SK-N-SH (cell line): ENCODE results near the gene ELF5. TPM values are rescaled to one million over a fixed set of nuclear protein-coding genes. Genes with fewer than 3 reads are reported as not detected.

ENCODE experiments used
- CTCF ChIA-PET: fragments of 300-600, 350-600 bp; formaldehyde crosslinking; extraction: SDS; loops from one replicate; lab custom pipeline; 2021; lab: Yijun Ruan, JAX
- POLR2A ChIA-PET: fragments of 350-600 bp; sonication (Branson Sonifier 250); formaldehyde crosslinking; extraction: SDS; loops from one replicate; lab custom pipeline; 2020; ENCODE audit warnings: antibody characterized with exemption, inconsistent platforms; lab: Yijun Ruan, JAX
- DNase-seq: peaks from one replicate; pipeline ENCODE4 v3.0.0; 2012
- H2AFZ ChIP-seq: fragments of 200-600 bp; sonication (generic); 2 replicates; pipeline ENCODE4 v1.8.1; 2016; ENCODE audit warnings: antibody characterized with exemption, mild to moderate bottlenecking, low read depth
- H3F3A ChIP-seq: fragments of 200-600 bp; sonication (generic); replicated peaks from 2 replicates; pipeline ENCODE3; 2016; ENCODE audit warnings: antibody characterized with exemption, mild to moderate bottlenecking; ENCODE audit not compliant: insufficient read depth
- H3K27ac ChIP-seq, 2 experiments: fragments of 200-500 bp in 1 of 2; fragments of 200-600 bp in 1 of 2; sonication (Bioruptor generic) in 1 of 2; sonication (generic), shearing (Covaris generic) in 1 of 2; 2 replicates each; pipeline versions ENCODE4 v1.5.1 to v1.6.1; 2014 to 2016; ENCODE audit warnings: low read depth in 2 of 2, inconsistent platforms in 1 of 2, low read length in 1 of 2, mild to moderate bottlenecking in 1 of 2, mixed read lengths in 1 of 2
- H3K27me3 ChIP-seq: fragments of 200-600 bp; sonication (generic), shearing (Covaris generic); 2 replicates; pipeline ENCODE4 v1.6.1; 2016; ENCODE audit warnings: mixed run types; ENCODE audit not compliant: insufficient read depth
- H3K36me3 ChIP-seq, 2 experiments: fragments of 200-500 bp in 1 of 2; fragments of 200-600 bp in 1 of 2; sonication (Bioruptor generic) in 1 of 2; sonication (generic) in 1 of 2; replicated peaks in 1 of 2; 2 replicates each; pipeline versions ENCODE3 to v1.5.1; 2014 to 2016; ENCODE audit warnings: low read length in 1 of 2, mild to moderate bottlenecking in 1 of 2; ENCODE audit not compliant: insufficient read depth in 2 of 2, control insufficient read depth in 1 of 2
- H3K4me1 ChIP-seq, 2 experiments: fragments of 200-500 bp in 1 of 2; fragments of 200-600 bp in 1 of 2; sonication (Bioruptor generic) in 1 of 2; sonication (generic), shearing (Covaris generic) in 1 of 2; 2 replicates each; pipeline versions ENCODE4 v1.5.1 to v1.6.1; 2014 to 2016; ENCODE audit warnings: low read depth in 1 of 2, low read length in 1 of 2, mixed run types in 1 of 2; ENCODE audit not compliant: insufficient read depth in 2 of 2, control insufficient read depth in 1 of 2
- H3K4me2 ChIP-seq: fragments of 200-600 bp; sonication (generic), shearing (Covaris generic); 2 replicates; pipeline ENCODE4 v1.6.1; 2017; ENCODE audit warnings: mixed run types
- H3K4me3 ChIP-seq, 2 experiments: fragments of 200-500 bp in 1 of 2; fragments of 200-600 bp in 1 of 2; sonication (Bioruptor generic) in 1 of 2; sonication (generic), shearing (Covaris generic) in 1 of 2; 2 replicates each; pipeline versions ENCODE4 v1.5.1 to v1.8.1; 2014 to 2016; ENCODE audit warnings: low read depth in 2 of 2, inconsistent platforms in 1 of 2, low read length in 1 of 2, mild to moderate bottlenecking in 1 of 2, mixed read lengths in 1 of 2, moderate library complexity in 1 of 2
- H3K79me2 ChIP-seq: fragments of 200-600 bp; sonication (generic); 2 replicates; pipeline ENCODE4 v1.8.1; 2017; ENCODE audit warnings: mild to moderate bottlenecking; ENCODE audit not compliant: insufficient read depth
- H3K9ac ChIP-seq: fragments of 200-600 bp; sonication (generic); 2 replicates; pipeline ENCODE4 v1.6.1; 2017; ENCODE audit warnings: mixed run types
- H3K9me2 ChIP-seq: fragments of 200-600 bp; sonication (generic); 2 replicates; pipeline ENCODE4 v1.6.1; 2017; ENCODE audit warnings: mixed run types
- H3K9me3 ChIP-seq: fragments of 200-600 bp; sonication (generic); 2 replicates; pipeline ENCODE4 v1.6.1; 2017; ENCODE audit warnings: mixed run types, mild to moderate bottlenecking, moderate library complexity
- H4K20me1 ChIP-seq: fragments of 200-600 bp; sonication (generic); 2 replicates; pipeline ENCODE4 v1.6.1; 2017; ENCODE audit warnings: mild to moderate bottlenecking, mixed run types; ENCODE audit not compliant: insufficient read depth
- CHD2 ChIP-seq: fragments of 150-350 bp; IDR thresholded peaks from 2 replicates; pipeline ENCODE4 v1.6.1; 2018; ENCODE audit warnings: low read length; ENCODE audit not compliant: partially characterized antibody
- ELF1 ChIP-seq: IDR thresholded peaks from 2 replicates; pipeline ENCODE4 v1.4.0; 2012
- EP300 ChIP-seq, 2 experiments: IDR thresholded peaks; 2 replicates each; pipeline versions ENCODE4 v1.4.0 to v1.6.1; 2012; ENCODE audit warnings: borderline replicate concordance in 1 of 2, low read depth in 1 of 2, low read length in 1 of 2
- EZH2phosphoT487 ChIP-seq: fragments of 200-600 bp; sonication (generic); IDR thresholded peaks from 2 replicates; pipeline ENCODE4 v1.6.1; 2017; ENCODE audit warnings: low read depth, mixed run types, mild to moderate bottlenecking, antibody characterized with exemption, moderate library complexity, borderline replicate concordance
- FOXM1 ChIP-seq: IDR thresholded peaks from 2 replicates; pipeline ENCODE4 v1.4.0; 2012; ENCODE audit warnings: low read depth, mild to moderate bottlenecking
- IRF3 ChIP-seq: fragments of 150-350 bp; IDR thresholded peaks from 2 replicates; pipeline ENCODE4 v1.6.1; 2016; ENCODE audit warnings: mild to moderate bottlenecking, low read depth, low read length
- JUND ChIP-seq: IDR thresholded peaks from 2 replicates; pipeline ENCODE4 v1.4.0; 2012
- NFIC ChIP-seq: IDR thresholded peaks from 2 replicates; pipeline ENCODE4 v1.4.0; 2012; ENCODE audit warnings: borderline replicate concordance
- NRF1 ChIP-seq: IDR thresholded peaks from 2 replicates; pipeline ENCODE4 v1.6.1; 2012; ENCODE audit warnings: low read depth, mild to moderate bottlenecking, low read length
- POLR2AphosphoS5 ChIP-seq: IDR thresholded peaks from 2 replicates; pipeline ENCODE4 v1.6.1; 2012; ENCODE audit warnings: low read depth, low read length
- RXRA ChIP-seq: IDR thresholded peaks from 2 replicates; pipeline ENCODE4 v1.4.0; 2012; ENCODE audit warnings: low read depth, mild to moderate bottlenecking, borderline replicate concordance
- SMC3 ChIP-seq: IDR thresholded peaks from 2 replicates; pipeline ENCODE4 v1.6.1; 2012; ENCODE audit warnings: low read depth, low read length, improper control_type of control experiment
- TAF1 ChIP-seq: IDR thresholded peaks from 2 replicates; pipeline ENCODE4 v1.6.1; 2012; ENCODE audit warnings: low read depth, mild to moderate bottlenecking, low read length, moderate library complexity, borderline replicate concordance
- TCF12 ChIP-seq: IDR thresholded peaks from 2 replicates; pipeline ENCODE4 v1.4.0; 2012
- WGBS: methylation state at CpG from one replicate; pipeline ENCODE4 v1.1.6; 2017; ENCODE audit warnings: low lambda C conversion rate; 5-methylcytosine and 5-hydroxymethylcytosine counted together
- polyA plus RNA-seq, 3 experiments: library from polyadenylated mRNA; depleted of rRNA; stranded (reverse); fragments of >200 nt; gene quantifications; 2 replicates each; pipeline ENCODE4 v1.2.3, GENCODE V29; 2012
- TF ChIP-seq, protein P1 (sequence below): IDR thresholded peaks from 2 replicates; pipeline ENCODE4 v1.4.0; 2012; ENCODE audit warnings: low read depth, borderline replicate concordance
- TF ChIP-seq, protein P2 (sequence below): IDR thresholded peaks from 2 replicates; pipeline ENCODE4 v1.6.1; 2012; ENCODE audit warnings: mild to moderate bottlenecking, low read depth, low read length, moderate library complexity

The ELF5 gene
- polyA plus RNA-seq, 1 of the 3 experiments (the other 2 are of a cell fraction) = not detected

DNA sequence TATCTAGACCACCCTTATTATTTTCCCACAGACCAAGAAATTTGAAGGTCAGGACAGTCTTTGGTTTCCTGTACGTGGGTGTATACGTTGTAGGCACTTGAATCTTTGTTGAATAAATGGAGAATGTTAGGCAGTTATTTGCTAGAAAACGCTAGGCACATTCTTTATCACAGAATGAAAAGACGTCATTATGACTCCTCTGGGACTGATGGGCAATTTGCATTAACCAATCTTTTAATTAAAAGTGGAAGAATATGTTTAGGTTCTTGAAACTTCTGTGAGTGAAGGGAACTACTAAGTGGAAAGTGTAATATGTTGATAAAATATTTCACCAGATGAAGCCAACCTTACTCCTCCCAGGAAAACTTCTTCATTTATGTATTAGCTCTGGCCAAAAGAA, 69.2 kb downstream of the ELF5 start:
- peaks cover 42% of the 10 kb centered on the region; the same call in 1 of the 2 replicates for H3K79me2 ChIP-seq

More for the DNA sequence above, 69.2 kb downstream of the ELF5 start:
- TF ChIP-seq IRF3 (no peak), ELF1 (no peak), EZH2phosphoT487 (no peak), TAF1 (no peak), SMC3 (no peak), EP300 (IDR thresholded peaks at IDR 0.05; ENCODE audit: borderline replicate concordance in 1 of 2, low read depth in 1 of 2, low read length in 1 of 2) (no peak), NFIC (no peak), JUND (no peak), FOXM1 (no peak), CHD2 (no peak), NRF1 (no peak), TCF12 (no peak), POLR2AphosphoS5 (no peak), RXRA (no peak)
- TF ChIP-seq, protein P1, sequence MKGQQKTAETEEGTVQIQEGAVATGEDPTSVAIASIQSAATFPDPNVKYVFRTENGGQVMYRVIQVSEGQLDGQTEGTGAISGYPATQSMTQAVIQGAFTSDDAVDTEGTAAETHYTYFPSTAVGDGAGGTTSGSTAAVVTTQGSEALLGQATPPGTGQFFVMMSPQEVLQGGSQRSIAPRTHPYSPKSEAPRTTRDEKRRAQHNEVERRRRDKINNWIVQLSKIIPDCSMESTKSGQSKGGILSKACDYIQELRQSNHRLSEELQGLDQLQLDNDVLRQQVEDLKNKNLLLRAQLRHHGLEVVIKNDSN = no peak
- TF ChIP-seq, protein P2, sequence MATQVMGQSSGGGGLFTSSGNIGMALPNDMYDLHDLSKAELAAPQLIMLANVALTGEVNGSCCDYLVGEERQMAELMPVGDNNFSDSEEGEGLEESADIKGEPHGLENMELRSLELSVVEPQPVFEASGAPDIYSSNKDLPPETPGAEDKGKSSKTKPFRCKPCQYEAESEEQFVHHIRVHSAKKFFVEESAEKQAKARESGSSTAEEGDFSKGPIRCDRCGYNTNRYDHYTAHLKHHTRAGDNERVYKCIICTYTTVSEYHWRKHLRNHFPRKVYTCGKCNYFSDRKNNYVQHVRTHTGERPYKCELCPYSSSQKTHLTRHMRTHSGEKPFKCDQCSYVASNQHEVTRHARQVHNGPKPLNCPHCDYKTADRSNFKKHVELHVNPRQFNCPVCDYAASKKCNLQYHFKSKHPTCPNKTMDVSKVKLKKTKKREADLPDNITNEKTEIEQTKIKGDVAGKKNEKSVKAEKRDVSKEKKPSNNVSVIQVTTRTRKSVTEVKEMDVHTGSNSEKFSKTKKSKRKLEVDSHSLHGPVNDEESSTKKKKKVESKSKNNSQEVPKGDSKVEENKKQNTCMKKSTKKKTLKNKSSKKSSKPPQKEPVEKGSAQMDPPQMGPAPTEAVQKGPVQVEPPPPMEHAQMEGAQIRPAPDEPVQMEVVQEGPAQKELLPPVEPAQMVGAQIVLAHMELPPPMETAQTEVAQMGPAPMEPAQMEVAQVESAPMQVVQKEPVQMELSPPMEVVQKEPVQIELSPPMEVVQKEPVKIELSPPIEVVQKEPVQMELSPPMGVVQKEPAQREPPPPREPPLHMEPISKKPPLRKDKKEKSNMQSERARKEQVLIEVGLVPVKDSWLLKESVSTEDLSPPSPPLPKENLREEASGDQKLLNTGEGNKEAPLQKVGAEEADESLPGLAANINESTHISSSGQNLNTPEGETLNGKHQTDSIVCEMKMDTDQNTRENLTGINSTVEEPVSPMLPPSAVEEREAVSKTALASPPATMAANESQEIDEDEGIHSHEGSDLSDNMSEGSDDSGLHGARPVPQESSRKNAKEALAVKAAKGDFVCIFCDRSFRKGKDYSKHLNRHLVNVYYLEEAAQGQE = no peak
- WGBS = 98% methylated on average over 4 of the region's 4 CpGs
- no peak overlapping the region for H3K4me3 ChIP-seq
- no peaks in the 10 kb centered on the region for H3F3A ChIP-seq
- no peak overlapping the region for H3K4me2 ChIP-seq
- H3K36me3 ChIP-seq = peaks cover 0 to 6% of the 10 kb centered on the region in 2 experiments
- no peaks in the 10 kb centered on the region for H3K27me3 ChIP-seq
- H2AFZ ChIP-seq = no peak overlapping the region
- no peak overlapping the region for H3K27ac ChIP-seq
- CTCF ChIA-PET = no interaction called here
- H4K20me1 ChIP-seq = no peaks in the 10 kb centered on the region
- DNase-seq = no peak
- POLR2A ChIA-PET = no interaction called here
- H3K9me2 ChIP-seq = no peaks in the 10 kb centered on the region
- H3K9ac ChIP-seq = no peak overlapping the region
- no peaks in the 10 kb centered on the region for H3K9me3 ChIP-seq
- H3K4me1 ChIP-seq = peaks cover 8 to 14% of the 10 kb centered on the region in 2 experiments; a peak in 3 of 4 replicates
